CD14-positive monocyte (primary cell): ENCODE measurements around the gene RAB3A. TPM values are rescaled to one million over a fixed set of nuclear protein-coding genes. Genes with fewer than 3 reads are reported as not detected.

Experiments
- DNase-seq, 3 donors: peaks; one replicate each; pipeline ENCODE4 v3.0.0-alpha.2; 2011 to 2022
- H2AFZ ChIP-seq: 2 replicates; pipeline ENCODE4 v1.6.0; 2012; ENCODE audit warnings: mild to moderate bottlenecking, low read depth, low read length, inconsistent platforms; ENCODE audit not compliant: insufficient read depth, poor library complexity, severe bottlenecking
- H3K27ac ChIP-seq, 2 donors: 1 replicate in 1 of 2; 2 replicates in 1 of 2; pipeline ENCODE4 v1.5.1; 2012 to 2013; ENCODE audit warnings: low read length in 2 of 2, control low read depth in 1 of 2, inconsistent platforms in 1 of 2, low read depth in 1 of 2, mild to moderate bottlenecking in 1 of 2
- H3K27me3 ChIP-seq, 2 donors: one replicate each; pipeline versions ENCODE4 v1.6.0 to v1.6.1; 2011 to 2013; ENCODE audit warnings: low read length in 2 of 2; ENCODE audit not compliant: control insufficient read depth in 2 of 2, insufficient read depth in 2 of 2
- H3K36me3 ChIP-seq, 2 donors: replicated peaks in 1 of 2; 1 replicate in 1 of 2; 2 replicates in 1 of 2; pipeline versions ENCODE4 v1.5.1 to v1.6.1; 2012 to 2013; ENCODE audit warnings: low read length in 2 of 2, control low read depth in 1 of 2, inconsistent platforms in 1 of 2, mild to moderate bottlenecking in 1 of 2; ENCODE audit not compliant: insufficient read depth in 2 of 2, control insufficient read depth in 1 of 2
- H3K4me1 ChIP-seq, 2 donors: 1 replicate in 1 of 2; 2 replicates in 1 of 2; pipeline versions ENCODE4 v1.5.1 to v1.6.1; 2012 to 2013; ENCODE audit warnings: low read length in 2 of 2, control low read depth in 1 of 2, inconsistent platforms in 1 of 2, mild to moderate bottlenecking in 1 of 2, moderate library complexity in 1 of 2; ENCODE audit not compliant: insufficient read depth in 2 of 2, control insufficient read depth in 1 of 2
- H3K4me2 ChIP-seq: replicated peaks from 2 replicates; pipeline ENCODE3; 2012; ENCODE audit warnings: low read length, moderate library complexity, mild to moderate bottlenecking; ENCODE audit not compliant: poor library complexity, severe bottlenecking; ENCODE audit errors: extremely low read depth
- H3K4me3 ChIP-seq, 3 experiments: fragments of 200-600 bp in 1 of 3; sonication (generic) in 1 of 3; replicated peaks in 1 of 3; 1 replicate in 2 of 3; 2 replicates in 1 of 3; pipeline ENCODE4 v1.5.1; 2011 to 2013; ENCODE audit warnings: low read length in 3 of 3, mild to moderate bottlenecking in 3 of 3, control low read depth in 2 of 3, low read depth in 2 of 3, inconsistent platforms in 1 of 3, moderate library complexity in 1 of 3
- H3K79me2 ChIP-seq: 2 replicates; pipeline ENCODE4 v1.6.0; 2012; ENCODE audit warnings: mild to moderate bottlenecking, control low read depth, inconsistent platforms, low read length, moderate library complexity; ENCODE audit not compliant: insufficient read depth
- H3K9ac ChIP-seq: 2 replicates; pipeline ENCODE4 v1.6.0; 2017; ENCODE audit warnings: low read length, mild to moderate bottlenecking; ENCODE audit not compliant: insufficient read depth, poor library complexity, severe bottlenecking
- H3K9me3 ChIP-seq, 2 donors: replicated peaks in 1 of 2; 1 replicate in 1 of 2; 2 replicates in 1 of 2; pipeline versions ENCODE4 v1.5.1 to v1.6.1; 2012 to 2013; ENCODE audit warnings: low read length in 2 of 2, control low read depth in 1 of 2; ENCODE audit not compliant: control insufficient read depth in 1 of 2, insufficient read depth in 1 of 2
- H4K20me1 ChIP-seq: 2 replicates; pipeline ENCODE4 v1.6.0; 2012; ENCODE audit warnings: mild to moderate bottlenecking, low read length, control low read depth, moderate library complexity; ENCODE audit not compliant: insufficient read depth
- H3K27ac Mint-ChIP-seq, 7 donors: one replicate each; pipeline ENCODE4 v1.8.0; 2020; ENCODE audit warnings: mild to moderate bottlenecking in 7 of 7, mixed read lengths in 7 of 7, moderate library complexity in 6 of 7, inconsistent platforms in 2 of 7
- H3K27me3 Mint-ChIP-seq, 3 donors: one replicate each; pipeline ENCODE4 v1.8.0; 2021 to 2022; ENCODE audit warnings: low read depth in 3 of 3, mild to moderate bottlenecking in 3 of 3, mixed read lengths in 3 of 3, moderate library complexity in 3 of 3, inconsistent platforms in 1 of 3
- H3K36me3 Mint-ChIP-seq, 2 donors: one replicate each; pipeline ENCODE4 v1.8.0; 2020; ENCODE audit warnings: mixed read lengths in 2 of 2, inconsistent platforms in 1 of 2, mild to moderate bottlenecking in 1 of 2
- H3K4me1 Mint-ChIP-seq: one replicate; pipeline ENCODE4 v1.8.0; 2020; ENCODE audit warnings: mild to moderate bottlenecking, mixed read lengths
- H3K4me3 Mint-ChIP-seq, 2 donors: one replicate each; pipeline ENCODE4 v1.8.0; 2020; ENCODE audit warnings: mild to moderate bottlenecking in 2 of 2, mixed read lengths in 2 of 2, moderate library complexity in 1 of 2
- H3K9me3 Mint-ChIP-seq, 7 donors: one replicate each; pipeline ENCODE4 v1.8.0; 2020 to 2022; ENCODE audit warnings: mixed read lengths in 7 of 7, mild to moderate bottlenecking in 6 of 7, moderate library complexity in 6 of 7, inconsistent platforms in 2 of 7
- WGBS: methylation state at CpG from one replicate; pipeline ENCODE4 v1.1.5; 2013; ENCODE audit warnings: missing lambda C conversion rate; ENCODE audit not compliant: insufficient coverage; 5-methylcytosine and 5-hydroxymethylcytosine counted together
- intact Hi-C, 2 donors: fragments of 100-400 bp; cut with micrococcal nuclease; formaldehyde crosslinking; loops; one replicate each; pipeline versions ENCODE4 v1.15.0 to v1.15.1; 2023
- polyA plus RNA-seq, 3 donors: library from polyadenylated mRNA; depleted of rRNA in 1 of 3; unstranded in 2 of 3; stranded (reverse) in 1 of 3; fragments of 300-500 nt in 2 of 3; fragments of >200 nt in 1 of 3; fragmentation: Illumina TruSeq in 2 of 3; gene quantifications; 1 replicate in 2 of 3; 2 replicates in 1 of 3; pipeline ENCODE4 v1.2.3, GENCODE V29; 2012 to 2021
- TF ChIP-seq, protein P1 (sequence below): fragments of 200-600 bp; IDR thresholded peaks from one replicate; pipeline ENCODE4 v1.8.0; 2022; ENCODE audit warnings: antibody characterized with exemption, mild to moderate bottlenecking

RAB3A gene
- polyA plus RNA-seq, 3 donors = 0.55 to 8.7 (median 0.56) TPM

DNA sequence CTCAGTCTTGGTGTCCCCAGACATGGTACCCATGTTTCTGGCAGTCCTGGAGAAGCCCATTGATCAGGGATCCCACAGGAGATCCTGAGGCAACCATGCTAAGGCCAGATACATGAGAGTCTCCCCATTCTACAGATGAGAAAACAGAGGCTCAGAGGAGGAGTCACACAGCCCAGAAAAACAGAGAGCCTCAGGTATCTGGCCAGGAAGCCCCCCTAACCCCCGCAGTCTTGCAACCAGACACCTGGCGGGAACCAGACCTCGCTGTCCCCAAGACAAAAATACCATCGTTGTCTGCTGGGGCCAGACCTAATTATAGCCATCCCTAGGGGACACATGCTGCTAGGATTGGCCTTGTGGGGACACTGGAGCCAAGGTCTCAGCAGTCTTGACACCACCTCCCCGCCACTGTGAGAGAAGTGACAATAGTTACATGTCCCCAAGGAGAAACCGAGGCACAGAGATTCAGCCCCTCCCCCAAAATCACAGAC is 24.0 kb upstream of the RAB3A start:
- WGBS = 83% methylated on average over 4 of the region's 6 CpGs
- peaks cover 0 to 17% (median 8%) of the 10 kb centered on the region in 7 donors for H3K9me3 Mint-ChIP-seq
- H3K27ac Mint-ChIP-seq = no peak overlapping the region

DNA sequence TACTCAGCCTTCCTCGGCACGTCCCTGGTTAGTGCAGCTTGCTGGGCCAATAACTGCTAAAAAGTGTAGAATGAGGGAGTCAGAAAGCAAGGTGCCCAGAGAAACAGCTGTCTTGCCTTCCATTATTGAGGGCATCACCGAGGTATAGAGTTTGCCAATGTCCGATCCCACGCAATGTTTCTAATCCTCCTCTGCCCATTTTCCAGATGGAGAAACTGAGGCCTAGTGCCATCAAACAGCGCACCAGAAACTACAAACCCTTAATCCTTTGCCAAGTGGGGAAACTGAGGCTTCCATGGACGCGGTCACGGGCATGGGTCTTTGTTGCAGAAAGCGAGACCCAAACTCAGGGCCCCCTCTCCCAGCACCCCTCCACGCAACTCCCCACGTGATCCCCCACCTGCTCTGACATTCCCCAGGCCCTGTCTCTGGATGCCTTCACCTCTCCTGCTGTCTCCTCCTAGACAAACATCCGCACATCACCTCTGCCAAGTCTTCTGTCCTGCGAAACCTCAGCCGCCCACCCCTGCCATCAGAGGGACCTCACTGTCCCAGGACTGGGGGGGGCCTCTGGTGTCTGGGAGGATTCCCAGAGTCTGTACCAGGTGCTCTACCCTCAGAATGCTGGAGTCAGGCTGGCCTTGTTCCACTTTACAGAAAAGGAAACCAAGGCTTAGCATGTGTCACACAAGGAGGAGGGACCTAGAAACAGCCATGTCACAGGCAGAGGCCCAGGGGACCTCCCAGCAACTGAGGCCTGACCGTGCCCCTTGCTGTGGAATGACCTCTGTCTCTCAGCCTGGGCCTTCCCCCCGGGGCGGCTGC is 23.3 kb upstream of the RAB3A start:
- H3K36me3 Mint-ChIP-seq = peaks cover 0 to 6% of the 10 kb centered on the region in 2 donors
- peak overlapping the region in 1 of 2 donors; percentile 95 for H3K4me3 Mint-ChIP-seq
- Histone ChIP-seq H3K36me3 (no peaks in the 10 kb centered on the region), H3K4me3 (no peak overlapping the region), H3K9ac (no peak overlapping the region), H3K9me3 (peaks cover 0 to 4% of the 10 kb centered on the region in 2 donors), H3K27me3 (peaks cover 21 to 53% of the 10 kb centered on the region in 2 donors), H3K4me2 (no peak overlapping the region), H4K20me1 (no peaks in the 10 kb centered on the region), H2AFZ (no peak overlapping the region), H3K27ac (no peak overlapping the region), H3K4me1 (peaks cover 14 to 33% of the 10 kb centered on the region in 2 donors), H3K79me2 (no peaks in the 10 kb centered on the region)
- 93% methylated on average over 16 of the region's 18 CpGs for WGBS
- peaks cover 0 to 13% (median 5%) of the 10 kb centered on the region in 7 donors for H3K9me3 Mint-ChIP-seq
- TF ChIP-seq, protein P1, sequence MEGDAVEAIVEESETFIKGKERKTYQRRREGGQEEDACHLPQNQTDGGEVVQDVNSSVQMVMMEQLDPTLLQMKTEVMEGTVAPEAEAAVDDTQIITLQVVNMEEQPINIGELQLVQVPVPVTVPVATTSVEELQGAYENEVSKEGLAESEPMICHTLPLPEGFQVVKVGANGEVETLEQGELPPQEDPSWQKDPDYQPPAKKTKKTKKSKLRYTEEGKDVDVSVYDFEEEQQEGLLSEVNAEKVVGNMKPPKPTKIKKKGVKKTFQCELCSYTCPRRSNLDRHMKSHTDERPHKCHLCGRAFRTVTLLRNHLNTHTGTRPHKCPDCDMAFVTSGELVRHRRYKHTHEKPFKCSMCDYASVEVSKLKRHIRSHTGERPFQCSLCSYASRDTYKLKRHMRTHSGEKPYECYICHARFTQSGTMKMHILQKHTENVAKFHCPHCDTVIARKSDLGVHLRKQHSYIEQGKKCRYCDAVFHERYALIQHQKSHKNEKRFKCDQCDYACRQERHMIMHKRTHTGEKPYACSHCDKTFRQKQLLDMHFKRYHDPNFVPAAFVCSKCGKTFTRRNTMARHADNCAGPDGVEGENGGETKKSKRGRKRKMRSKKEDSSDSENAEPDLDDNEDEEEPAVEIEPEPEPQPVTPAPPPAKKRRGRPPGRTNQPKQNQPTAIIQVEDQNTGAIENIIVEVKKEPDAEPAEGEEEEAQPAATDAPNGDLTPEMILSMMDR = no peak
- intact Hi-C loops = no loop called here
- H3K4me1 Mint-ChIP-seq = peaks cover 28% of the 10 kb centered on the region
- H3K27ac Mint-ChIP-seq = no peak overlapping the region
- peaks cover 43 to 70% (median 67%) of the 10 kb centered on the region in 3 donors for H3K27me3 Mint-ChIP-seq
- DNase-seq = no peak

More for the DNA sequence above, 24.0 kb upstream of the RAB3A start:
- Histone ChIP-seq H3K27me3 (peaks cover 25 to 59% of the 10 kb centered on the region in 2 donors), H3K4me1 (peaks cover 14 to 33% of the 10 kb centered on the region in 2 donors), H3K4me2 (no peak overlapping the region), H3K27ac (no peak overlapping the region), H2AFZ (no peak overlapping the region), H3K79me2 (no peaks in the 10 kb centered on the region), H4K20me1 (no peaks in the 10 kb centered on the region), H3K4me3 (no peak overlapping the region), H3K36me3 (no peaks in the 10 kb centered on the region), H3K9ac (no peak overlapping the region), H3K9me3 (peaks cover 0 to 7% of the 10 kb centered on the region in 2 donors)
- peak overlapping the region in 1 of 2 donors; percentile 21 for H3K4me3 Mint-ChIP-seq
- H3K4me1 Mint-ChIP-seq = peaks cover 31% of the 10 kb centered on the region
- H3K27me3 Mint-ChIP-seq = peaks cover 45 to 71% (median 70%) of the 10 kb centered on the region in 3 donors
- DNase-seq = no peak
- TF ChIP-seq, protein P1 = no peak
- H3K36me3 Mint-ChIP-seq = peaks cover 0 to 6% of the 10 kb centered on the region in 2 donors
- intact Hi-C loops = no loop called here
